ENCODE measurements around the gene MMP1.

The MMP1 gene

GRCh38 chr11:102802341-102802740 is 4.4 kb upstream of the MMP1 start:
- FAIRE-seq = no peak

GRCh38 chr11:102800767-102801166 is 2.8 kb upstream of the MMP1 start:
- FAIRE-seq = no peak

- FAIRE-seq = no peak
Measured at GRCh38 chr11:102799681-102800340, 1.9 kb upstream of the MMP1 start.

GRCh38 chr11:102794382-102794781 is 3.6 kb downstream of the MMP1 start:
- no peak for FAIRE-seq

GRCh38 chr11:102793677-102794290 is 4.2 kb downstream of the MMP1 start:
- no peak for FAIRE-seq

- no peak for FAIRE-seq
Measured at GRCh38 chr11:102792604-102793003, 5.4 kb downstream of the MMP1 start.

- no peak for FAIRE-seq
Measured at GRCh38 chr11:102791271-102792036, 6.5 kb downstream of the MMP1 start.

GRCh38 chr11:102788334-102788995 is 9.5 kb downstream of the MMP1 start:
- no peak for FAIRE-seq

GRCh38 chr11:102784380-102784779 is 13.6 kb downstream of the MMP1 start:
- FAIRE-seq = no peak

GRCh38 chr11:102783720-102784119 is 14.2 kb downstream of the MMP1 start:
- FAIRE-seq = no peak

- no peak for FAIRE-seq
Measured at GRCh38 chr11:102783016-102783415, 14.9 kb downstream of the MMP1 start.

- FAIRE-seq = no peak
Measured at GRCh38 chr11:102781676-102782075, 16.3 kb downstream of the MMP1 start.

GRCh38 chr11:102780491-102780918 is 17.5 kb downstream of the MMP1 start, which contains the start of gene MMP10:
Gene MMP10, minus strand, starts transcription at chr11:102780628. Its CDS starts 37 bp downstream, at chr11:102780591.
- no peak for FAIRE-seq

- no peak for FAIRE-seq
Measured at GRCh38 chr11:102776454-102776853, 21.5 kb downstream of the MMP1 start.

GRCh38 chr11:102773386-102773785 is 24.6 kb downstream of the MMP1 start:
- no peak for FAIRE-seq

- FAIRE-seq = no peak
Measured at GRCh38 chr11:102771351-102771750, 26.6 kb downstream of the MMP1 start.

- no peak for FAIRE-seq
Measured at GRCh38 chr11:102770191-102770590, 27.8 kb downstream of the MMP1 start.

GRCh38 chr11:102767800-102768199 is 30.2 kb downstream of the MMP1 start:
- FAIRE-seq = no peak

GRCh38 chr11:102763440-102763839 is 34.5 kb downstream of the MMP1 start:
- no peak for FAIRE-seq

- FAIRE-seq = no peak
Measured at GRCh38 chr11:102762361-102762767, 35.6 kb downstream of the MMP1 start.

GRCh38 chr11:102761646-102762238 is 36.2 kb downstream of the MMP1 start:
- no peak for FAIRE-seq

GRCh38 chr11:102760344-102761035 is 37.5 kb downstream of the MMP1 start:
- no peak for FAIRE-seq

All from colon (tissue), 2 donors.